A549 (cell line): ENCODE measurements around the gene PAM16.

ENCODE experiments used
- BHLHE40 ChIP-seq: IDR thresholded peaks from 2 replicates; pipeline ENCODE4 v1.6.1; 2012; ENCODE audit warnings: low read depth, low read length, inconsistent platforms
- CTCF ChIP-seq: fragments of >200 bp; sonication (Bioruptor Twin); formaldehyde crosslinking; IDR thresholded peaks from 3 replicates; pipeline ENCODE4 v1.5.1; 2016
- EP300 ChIP-seq, 2 experiments: fragments of >200 bp; sonication (Bioruptor Twin); formaldehyde crosslinking; IDR thresholded peaks; 2 replicates in 1 of 2; 3 replicates in 1 of 2; pipeline ENCODE4 v1.6.1; 2016 to 2017
- HDAC2 ChIP-seq: fragments of 200-600 bp; sonication (generic); IDR thresholded peaks from 2 replicates; pipeline ENCODE4 v1.6.1; 2016
- HMGXB4 ChIP-seq: fragments of 250-450 bp; sonication (Bioruptor Pico); IDR thresholded peaks from 2 replicates; pipeline ENCODE4 v1.5.0; 2021; ENCODE audit warnings: mild to moderate bottlenecking, moderate library complexity, borderline replicate concordance
- POLR2A ChIP-seq: IDR thresholded peaks from 2 replicates; pipeline ENCODE4 v1.6.1; 2012; ENCODE audit warnings: mild to moderate bottlenecking, low read length
- SMC3 ChIP-seq: fragments of >200 bp; sonication (Bioruptor Twin); formaldehyde crosslinking; IDR thresholded peaks from 3 replicates; pipeline ENCODE4 v1.6.1; 2018; ENCODE audit warnings: inconsistent platforms
- ZNF302 ChIP-seq: fragments of 250-450 bp; sonication (Bioruptor Pico); IDR thresholded peaks from 2 replicates; pipeline ENCODE4 v1.9.0; 2021; ENCODE audit warnings: inconsistent platforms, mild to moderate bottlenecking, moderate library complexity

- no peak for TF ChIP-seq POLR2A
- no peak for TF ChIP-seq CTCF
- no peak for TF ChIP-seq HDAC2
- TF ChIP-seq HMGXB4 = no peak
- TF ChIP-seq ZNF302 (CRISPR knock-in tag) = no peak
- no peak for TF ChIP-seq EP300 (IDR thresholded peaks at IDR 0.05)
- no peak for TF ChIP-seq SMC3
- no peak for TF ChIP-seq BHLHE40
Measured at GRCh38 chr16:4385789-4386450, 34.8 kb upstream of the PAM16 start.
